ENCODE results near the gene RAD50. TPM values are rescaled to one million over a fixed set of nuclear protein-coding genes. Genes with fewer than 3 reads are reported as not detected.

Gene RAD50
- total RNA-seq, 2 donors from 2014 or later = 20.2 to 37.0 TPM

DNA sequence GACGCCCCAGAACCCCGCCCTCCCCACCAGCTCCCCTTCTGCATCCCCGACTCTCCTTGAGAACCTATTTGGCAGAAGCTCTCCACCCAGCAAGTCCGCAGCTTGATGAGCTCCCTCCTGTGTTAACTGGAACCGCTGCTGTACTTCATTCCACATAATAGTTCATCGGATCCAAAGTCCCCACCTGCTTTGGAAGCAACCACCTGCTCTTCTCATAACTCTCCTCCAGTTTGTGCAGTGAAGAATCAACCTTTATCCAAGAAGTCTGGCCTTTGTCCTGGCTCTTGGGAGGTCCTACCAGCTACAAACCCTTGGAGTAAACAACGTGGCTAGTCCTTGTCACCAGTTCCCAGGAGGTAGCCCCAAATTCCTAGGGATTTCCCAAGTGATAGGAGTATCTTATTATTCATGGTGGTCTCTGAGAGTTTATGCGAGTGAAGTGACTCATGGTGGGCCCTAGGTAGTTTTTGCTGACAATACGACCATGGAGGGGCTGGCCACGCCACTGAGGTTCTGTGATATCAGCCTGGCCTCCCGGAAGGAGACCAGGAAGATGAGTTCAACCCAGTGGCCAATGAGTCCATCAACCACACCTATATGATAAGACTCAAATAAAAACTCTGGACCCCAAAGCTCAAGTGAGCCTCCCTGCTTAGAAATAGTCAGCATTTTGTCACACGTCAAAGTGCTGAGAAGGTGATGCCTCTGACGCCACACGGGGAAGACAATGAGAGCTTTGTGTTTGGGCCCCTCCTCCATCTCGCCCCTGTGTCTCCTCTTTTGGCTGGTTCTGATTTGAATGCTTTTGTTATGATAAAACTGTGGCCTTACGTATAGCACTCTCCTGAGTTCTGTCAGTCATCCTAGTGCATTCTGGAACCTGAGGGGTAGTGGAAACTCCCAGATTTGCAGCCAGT lies 113.4 kb downstream of the RAD50 start:
- DNase-seq (ENCODE audit: low spot score) = no peak
- H3K9me3 ChIP-seq = no peaks in the 10 kb centered on the region
- H3K4me3 ChIP-seq = no peak overlapping the region
- TF ChIP-seq POLR2A (IDR thresholded peaks at IDR 0.05) (no peak), POLR2AphosphoS5 (IDR thresholded peaks at IDR 0.05) (no peak)
- TF ChIP-seq, protein P1, sequence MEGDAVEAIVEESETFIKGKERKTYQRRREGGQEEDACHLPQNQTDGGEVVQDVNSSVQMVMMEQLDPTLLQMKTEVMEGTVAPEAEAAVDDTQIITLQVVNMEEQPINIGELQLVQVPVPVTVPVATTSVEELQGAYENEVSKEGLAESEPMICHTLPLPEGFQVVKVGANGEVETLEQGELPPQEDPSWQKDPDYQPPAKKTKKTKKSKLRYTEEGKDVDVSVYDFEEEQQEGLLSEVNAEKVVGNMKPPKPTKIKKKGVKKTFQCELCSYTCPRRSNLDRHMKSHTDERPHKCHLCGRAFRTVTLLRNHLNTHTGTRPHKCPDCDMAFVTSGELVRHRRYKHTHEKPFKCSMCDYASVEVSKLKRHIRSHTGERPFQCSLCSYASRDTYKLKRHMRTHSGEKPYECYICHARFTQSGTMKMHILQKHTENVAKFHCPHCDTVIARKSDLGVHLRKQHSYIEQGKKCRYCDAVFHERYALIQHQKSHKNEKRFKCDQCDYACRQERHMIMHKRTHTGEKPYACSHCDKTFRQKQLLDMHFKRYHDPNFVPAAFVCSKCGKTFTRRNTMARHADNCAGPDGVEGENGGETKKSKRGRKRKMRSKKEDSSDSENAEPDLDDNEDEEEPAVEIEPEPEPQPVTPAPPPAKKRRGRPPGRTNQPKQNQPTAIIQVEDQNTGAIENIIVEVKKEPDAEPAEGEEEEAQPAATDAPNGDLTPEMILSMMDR (IDR thresholded peaks at IDR 0.05) = no peak
- 83% methylated on average over 16 of the region's 16 CpGs for WGBS
- H3K4me1 ChIP-seq (replicated peaks) = no peaks in the 10 kb centered on the region
- H3K36me3 ChIP-seq = no peaks in the 10 kb centered on the region
- intact Hi-C loops (cut with DNase I) = no loop called here
- H3K27me3 ChIP-seq (replicated peaks; ENCODE audit: insufficient read depth) = no peaks in the 10 kb centered on the region
- H3K27ac ChIP-seq = no peak overlapping the region

DNA sequence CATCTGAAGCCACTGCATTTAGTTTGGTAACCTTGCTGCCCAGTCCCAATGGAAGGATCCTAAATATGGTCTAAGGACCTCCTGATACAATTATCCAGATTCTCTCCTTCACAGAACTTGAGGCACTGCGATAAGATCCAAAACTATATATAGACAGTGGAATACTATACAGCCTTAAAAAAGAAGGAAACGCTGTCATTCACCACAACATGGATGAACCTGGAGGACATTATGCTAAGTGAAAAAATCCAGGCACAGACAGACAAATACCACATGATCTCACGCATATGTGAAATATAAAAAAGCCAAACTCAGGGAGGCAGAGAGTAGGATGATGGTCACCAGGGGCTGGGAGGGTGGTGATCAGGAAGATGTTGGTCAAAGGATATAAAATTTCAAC lies 114.2 kb downstream of the RAD50 start:
- 98% methylated on average over 3 of the region's 3 CpGs for WGBS
- no peak overlapping the region for H3K4me3 ChIP-seq
- no peak overlapping the region for H3K27ac ChIP-seq
- DNase-seq (ENCODE audit: low spot score) = no peak
- TF ChIP-seq, protein P1 (IDR thresholded peaks at IDR 0.05) = no peak
- TF ChIP-seq POLR2A (IDR thresholded peaks at IDR 0.05) (no peak), POLR2AphosphoS5 (IDR thresholded peaks at IDR 0.05) (no peak)
- no peaks in the 10 kb centered on the region for H3K36me3 ChIP-seq
- no peaks in the 10 kb centered on the region for H3K27me3 ChIP-seq (replicated peaks; ENCODE audit: insufficient read depth)
- H3K4me1 ChIP-seq (replicated peaks) = no peaks in the 10 kb centered on the region
- no peaks in the 10 kb centered on the region for H3K9me3 ChIP-seq
- intact Hi-C loops (cut with DNase I) = no loop called here

DNA sequence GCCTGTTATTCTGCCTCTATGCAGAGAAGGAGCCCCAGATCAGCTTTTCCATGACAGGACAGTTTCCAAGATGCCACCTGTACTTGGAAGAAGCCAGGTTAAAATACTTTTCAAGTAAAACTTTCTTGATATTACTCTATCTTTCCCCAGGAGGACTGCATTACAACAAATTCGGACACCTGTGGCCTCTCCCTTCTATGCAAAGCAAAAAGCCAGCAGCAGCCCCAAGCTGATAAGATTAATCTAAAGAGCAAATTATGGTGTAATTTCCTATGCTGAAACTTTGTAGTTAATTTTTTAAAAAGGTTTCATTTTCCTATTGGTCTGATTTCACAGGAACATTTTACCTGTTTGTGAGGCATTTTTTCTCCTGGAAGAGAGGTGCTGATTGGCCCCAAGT lies 116.7 kb downstream of the RAD50 start:
- Histone ChIP-seq H3K4me3 (no peak overlapping the region), H3K36me3 (no peaks in the 10 kb centered on the region), H3K9me3 (no peaks in the 10 kb centered on the region), H3K27me3 (replicated peaks; ENCODE audit: insufficient read depth) (no peaks in the 10 kb centered on the region), H3K27ac (no peak overlapping the region), H3K4me1 (replicated peaks) (no peaks in the 10 kb centered on the region)
- no peak for DNase-seq (ENCODE audit: low spot score)
- TF ChIP-seq, protein P1 (IDR thresholded peaks at IDR 0.05) = no peak
- no peak for TF ChIP-seq POLR2A (IDR thresholded peaks at IDR 0.05)
- intact Hi-C loops (cut with DNase I) = no loop called here
- 96% methylated on average over 1 of the region's 1 CpG for WGBS

DNA sequence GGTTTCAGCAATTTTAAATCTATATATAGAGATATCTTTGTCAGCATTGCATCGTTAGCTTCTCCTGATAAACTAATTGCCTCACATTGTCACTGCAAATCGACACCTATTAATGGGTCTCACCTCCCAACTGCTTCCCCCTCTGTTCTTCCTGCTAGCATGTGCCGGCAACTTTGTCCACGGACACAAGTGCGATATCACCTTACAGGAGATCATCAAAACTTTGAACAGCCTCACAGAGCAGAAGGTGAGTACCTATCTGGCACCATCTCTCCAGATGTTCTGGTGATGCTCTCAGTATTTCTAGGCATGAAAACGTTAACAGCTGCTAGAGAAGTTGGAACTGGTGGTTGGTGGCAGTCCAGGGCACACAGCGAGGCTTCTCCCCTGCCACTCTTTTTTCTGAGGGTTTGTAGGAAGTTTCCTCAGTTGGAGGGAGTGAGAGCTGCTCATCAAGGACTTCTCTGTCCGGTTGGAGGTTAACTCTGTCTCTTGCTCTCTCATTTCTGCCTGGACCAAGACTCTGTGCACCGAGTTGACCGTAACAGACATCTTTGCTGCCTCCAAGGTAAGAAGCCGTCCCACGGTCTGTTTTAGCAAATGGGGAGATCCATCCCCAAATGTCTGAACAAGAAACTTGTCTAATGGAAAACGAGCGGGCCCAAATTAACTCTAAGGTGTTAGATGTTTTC lies 117.3 kb downstream of the RAD50 start, which contains the start of gene IL4:
TSS of gene IL4 (plus strand) at position 51 of the 692 bp plus-strand sequence. CDS start at position 113, 62 bp downstream.
- WGBS = 67% methylated on average over 14 of the region's 14 CpGs
- Histone ChIP-seq H3K4me3 (no peak within 1 kb of the TSS), H3K9me3 (no peaks in the 10 kb centered on the region), H3K4me1 (replicated peaks) (no peaks in the 10 kb centered on the region), H3K27ac (no peak within 1 kb of the TSS), H3K36me3 (no peaks in the 10 kb centered on the region), H3K27me3 (replicated peaks; ENCODE audit: insufficient read depth) (no peaks in the 10 kb centered on the region)
- intact Hi-C loops (cut with DNase I) = no loop called here
- TF ChIP-seq, protein P1 (IDR thresholded peaks at IDR 0.05) = no peak
- TF ChIP-seq POLR2AphosphoS5 (IDR thresholded peaks at IDR 0.05) (no peak), POLR2A (IDR thresholded peaks at IDR 0.05) (no peak)
- DNase-seq (ENCODE audit: low spot score) = no peak
